HepG2 (cell line): ENCODE results near the gene TMTC4. TPM values are rescaled to one million over a fixed set of nuclear protein-coding genes. Genes with fewer than 3 reads are reported as not detected.

Source experiments
- ATAC-seq: fragments of 200-7000 bp; cut with Tn5 transposase; 3 replicates; pipeline ENCODE4 v1.9.1; 2020; ENCODE audit warnings: mild to moderate bottlenecking, moderate library complexity
- BruUV-seq: library from RNA; stranded (reverse); fragments of 400-500 nt; replicated peaks from 2 replicates; lab custom pipeline; 2021; lab: Mats Ljungman, UMichigan
- CTCF ChIA-PET: fragments of 300-600 bp; formaldehyde crosslinking; extraction: SDS; loops from one replicate; lab custom pipeline; 2021; ENCODE audit warnings: low total read pairs, inconsistent platforms, low intra/inter-chr PET ratio; lab: Yijun Ruan, JAX
- POLR2A ChIA-PET: fragments of 350-600 bp; sonication (Branson Sonifier 250); formaldehyde crosslinking; loops from one replicate; lab custom pipeline; 2020; ENCODE audit warnings: antibody characterized with exemption, inconsistent platforms; lab: Yijun Ruan, JAX
- DNase-seq: peaks from one replicate; pipeline ENCODE4 v3.0.0-alpha.2; 2015; ENCODE audit warnings: low spot score
- FAIRE-seq: peaks from 3 replicates; lab custom pipeline; 2011; peaks lifted over from hg19 to GRCh38; lab: Jason Lieb, UNC
- H2AFZ ChIP-seq: one replicate; pipeline ENCODE4 v1.6.1; 2011; ENCODE audit warnings: low read length, inconsistent platforms
- H3K27ac ChIP-seq: fragments of 300-600 bp; 3 replicates; pipeline ENCODE4 v1.8.0; 2011; ENCODE audit warnings: mixed run types, mild to moderate bottlenecking, mixed read lengths, low read length, inconsistent platforms; ENCODE audit not compliant: insufficient read depth; ENCODE audit errors: extremely low read length
- H3K27me3 ChIP-seq, 2 experiments: fragments of 200-600 bp in 1 of 2; 2 replicates in 1 of 2; 3 replicates in 1 of 2; pipeline versions ENCODE4 v1.6.0 to v1.8.0; 2011; ENCODE audit warnings: low read length in 2 of 2, mild to moderate bottlenecking in 2 of 2, moderate library complexity in 2 of 2, inconsistent platforms in 1 of 2; ENCODE audit not compliant: insufficient read depth in 2 of 2, control insufficient read depth in 1 of 2
- H3K36me3 ChIP-seq, 2 experiments: fragments of 200-600 bp in 1 of 2; replicated peaks in 1 of 2; 2 replicates in 1 of 2; 3 replicates in 1 of 2; pipeline versions ENCODE4 v1.5.1 to v1.8.0; 2011; ENCODE audit warnings: low read length in 2 of 2, inconsistent platforms in 1 of 2; ENCODE audit not compliant: insufficient read depth in 2 of 2, control insufficient read depth in 1 of 2
- H3K4me1 ChIP-seq: 2 replicates; pipeline ENCODE4 v1.5.1; 2012; ENCODE audit warnings: low read length, inconsistent platforms; ENCODE audit not compliant: insufficient read depth
- H3K4me2 ChIP-seq: 2 replicates; pipeline ENCODE4 v1.6.0; 2011; ENCODE audit warnings: low read depth, low read length, inconsistent platforms
- H3K4me3 ChIP-seq, 3 experiments: fragments of 200-600 bp in 1 of 3; sonication (generic), shearing (Covaris generic) in 1 of 3; replicated peaks in 1 of 3; 2 replicates each; pipeline ENCODE4 v1.5.1; 2011 to 2016; ENCODE audit warnings: low read length in 3 of 3, inconsistent platforms in 2 of 3, low read depth in 2 of 3, mild to moderate bottlenecking in 2 of 3, control low read depth in 1 of 3, mixed read lengths in 1 of 3; ENCODE audit not compliant: insufficient read depth in 1 of 3
- H3K79me2 ChIP-seq: one replicate; pipeline ENCODE4 v1.6.1; 2011; ENCODE audit warnings: low read length, inconsistent platforms; ENCODE audit not compliant: insufficient read depth
- H3K9ac ChIP-seq: 2 replicates; pipeline ENCODE4 v1.6.0; 2011; ENCODE audit warnings: mild to moderate bottlenecking, low read depth, low read length, inconsistent platforms; ENCODE audit not compliant: insufficient read depth
- H3K9me3 ChIP-seq: 2 replicates; pipeline ENCODE4 v1.5.1; 2012; ENCODE audit warnings: mild to moderate bottlenecking, low read length
- H4K20me1 ChIP-seq: 2 replicates; pipeline ENCODE4 v1.6.0; 2011; ENCODE audit warnings: inconsistent platforms, mild to moderate bottlenecking, low read length, moderate library complexity; ENCODE audit not compliant: insufficient read depth
- ATF1 ChIP-seq: IDR thresholded peaks from 2 replicates; pipeline ENCODE4 v1.6.1; 2016; ENCODE audit warnings: mild to moderate bottlenecking, control low read depth
- FOXP1 ChIP-seq, 2 experiments: fragments of 450-650 bp in 1 of 2; IDR thresholded peaks; 2 replicates each; pipeline ENCODE4 v1.6.1; 2017 to 2018; ENCODE audit warnings: antibody characterized with exemption in 1 of 2
- KAT2B ChIP-seq: fragments of 150-350 bp; IDR thresholded peaks from 2 replicates; pipeline ENCODE4 v1.6.1; 2014; ENCODE audit warnings: low read depth, low read length, borderline replicate concordance
- MBD4 ChIP-seq: IDR thresholded peaks from 2 replicates; pipeline ENCODE4 v1.6.1; 2012; ENCODE audit warnings: low read length, inconsistent platforms, borderline replicate concordance
- MTERF4 ChIP-seq: sonication (generic); formaldehyde crosslinking; IDR thresholded peaks from 2 replicates; pipeline ENCODE4 v1.8.0; 2023; ENCODE audit warnings: mild to moderate bottlenecking, missing genetic modification reagents
- PAXIP1 ChIP-seq: sonication (generic); formaldehyde crosslinking; conservative IDR thresholded peaks from 2 replicates; pipeline ENCODE4 v1.4.0; 2020; ENCODE audit warnings: mild to moderate bottlenecking, missing genetic modification reagents, moderate library complexity
- TBX2 ChIP-seq: sonication (generic); formaldehyde crosslinking; IDR thresholded peaks from 2 replicates; pipeline ENCODE4 v1.5.0; 2020; ENCODE audit warnings: missing genetic modification reagents, mild to moderate bottlenecking, borderline replicate concordance
- ZNF280D ChIP-seq: sonication (generic); formaldehyde crosslinking; IDR thresholded peaks from 2 replicates; pipeline ENCODE4 v1.5.1; 2020; ENCODE audit warnings: mild to moderate bottlenecking, missing genetic modification reagents
- ZNF549 ChIP-seq: sonication (generic); formaldehyde crosslinking; IDR thresholded peaks from 2 replicates; pipeline ENCODE4 v1.5.0; 2020; ENCODE audit warnings: missing genetic modification reagents
- ZNF639 ChIP-seq: conservative IDR thresholded peaks from 2 replicates; pipeline ENCODE4 v1.6.1; 2018; ENCODE audit warnings: missing genetic modification reagents
- WGBS: methylation state at CpG from one replicate; pipeline ENCODE4 v1.1.6; 2017; ENCODE audit warnings: low lambda C conversion rate; 5-methylcytosine and 5-hydroxymethylcytosine counted together
- in situ Hi-C: cut with HindIII; loops from 2 replicates; pipeline ENCODE4 v1.10.0; 2017; ENCODE audit warnings: low pct_unique_long_range_greater_than_20kb; ENCODE audit not compliant: extremely low pct_ligation_motif_present
- intact Hi-C: fragments of 100-400 bp; cut with micrococcal nuclease; formaldehyde crosslinking; loops from one replicate; pipeline ENCODE4 v1.10.0; 2022; ENCODE audit not compliant: unreplicated experiment
- polyA plus RNA-seq, 8 experiments: library from polyadenylated mRNA; depleted of rRNA in 3 of 8; stranded (reverse) in 7 of 8; unstranded in 1 of 8; fragments of >200 nt; fragmentation: Illumina TruSeq in 4 of 8; extraction: Trizol in 4 of 8; gene quantifications; 2 replicates each; pipeline versions ENCODE4 v1.2.1 to v1.2.3, GENCODE V29; 2011 to 2016; ENCODE audit warnings: low read depth in 4 of 8, missing spikeins in 1 of 8, mixed read lengths in 1 of 8; ENCODE audit not compliant: insufficient read depth in 1 of 8
- total RNA-seq, 5 experiments: library from RNA; depleted of rRNA; stranded (reverse); fragments of >200 nt; fragmentation: Illumina TruSeq; extraction: Trizol; gene quantifications; 2 replicates each; pipeline ENCODE4 v1.2.3, GENCODE V29; 2016; ENCODE audit warnings: low read depth in 1 of 5
- TF ChIP-seq, protein P1 (sequence below): IDR thresholded peaks from 2 replicates; pipeline ENCODE4 v1.6.1; 2016; ENCODE audit warnings: mild to moderate bottlenecking, missing biosample characterization, missing genetic modification reagents
- TF ChIP-seq, protein P2 (sequence below): sonication (generic); formaldehyde crosslinking; IDR thresholded peaks from 2 replicates; pipeline ENCODE4 v1.9.0; 2021; ENCODE audit warnings: missing genetic modification reagents, borderline replicate concordance

The TMTC4 gene
- total and polyA plus RNA-seq, 2 of the 13 experiments (the other 11 are each of a cell fraction or from before 2014, with no cell fraction given), result 16.0 to 22.6 TPM

DNA sequence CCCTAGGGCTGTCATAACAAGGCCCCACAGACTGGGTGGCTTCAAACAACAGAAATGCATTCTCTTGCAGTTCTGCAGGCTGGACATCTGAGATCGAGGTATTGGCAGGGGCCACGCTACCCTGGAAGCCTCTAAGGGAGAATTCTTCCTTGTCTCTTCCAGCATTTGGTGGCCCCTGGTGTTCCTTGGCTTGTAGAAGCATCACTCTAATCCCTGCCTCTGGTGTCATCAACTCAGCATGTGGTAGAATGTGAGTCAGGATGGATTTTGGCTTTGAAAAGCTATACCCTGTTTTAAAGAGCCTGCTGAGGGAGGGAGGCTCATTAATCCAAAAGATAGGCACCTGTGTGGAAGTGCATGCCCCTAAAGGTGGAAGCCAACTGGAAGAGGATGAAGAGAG is 78.1 kb downstream of the TMTC4 start:
- peaks cover 6% of the 10 kb centered on the region; the same call in 1 of the 2 replicates for H3K4me1 ChIP-seq
- H3K79me2 ChIP-seq, result no peaks in the 10 kb centered on the region
- ChIA-PET POLR2A (no interaction called here), CTCF (no interaction called here)
- H3K9me3 ChIP-seq, result no peaks in the 10 kb centered on the region
- no peak overlapping the region for H3K4me2 ChIP-seq
- H4K20me1 ChIP-seq, result no peaks in the 10 kb centered on the region
- no peak for DNase-seq
- no peaks in the 10 kb centered on the region for H3K36me3 ChIP-seq
- no peak overlapping the region for H3K9ac ChIP-seq
- in situ Hi-C loops (loop anchor here (25.0 kb wide), 1 partner anchor 516 kb away; no protein-coding TSS in a partner anchor), intact Hi-C loops (no loop called here)
- no peak overlapping the region for H3K4me3 ChIP-seq
- no peak overlapping the region for H2AFZ ChIP-seq
- BruUV-seq, result no TSS peak
- FAIRE-seq, result no peak
- H3K27ac ChIP-seq, result no peak overlapping the region
- ATAC-seq, result no peak
- H3K27me3 ChIP-seq, result no peaks in the 10 kb centered on the region; a peak in 2 of 5 replicates
- TF ChIP-seq ZNF280D (CRISPR knock-in tag), result no peak
- no peak for TF ChIP-seq FOXP1 (IDR thresholded peaks at IDR 0.05)
- TF ChIP-seq FOXP1 (CRISPR knock-in tag; IDR thresholded peaks at IDR 0.05), result no peak
- no peak for TF ChIP-seq ZNF639 (CRISPR knock-in tag)
- TF ChIP-seq MTERF4 (CRISPR knock-in tag), result no peak
- TF ChIP-seq, protein P1, sequence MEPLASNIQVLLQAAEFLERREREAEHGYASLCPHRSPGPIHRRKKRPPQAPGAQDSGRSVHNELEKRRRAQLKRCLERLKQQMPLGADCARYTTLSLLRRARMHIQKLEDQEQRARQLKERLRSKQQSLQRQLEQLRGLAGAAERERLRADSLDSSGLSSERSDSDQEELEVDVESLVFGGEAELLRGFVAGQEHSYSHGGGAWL (CRISPR knock-in tag), result no peak
- TF ChIP-seq, protein P2, sequence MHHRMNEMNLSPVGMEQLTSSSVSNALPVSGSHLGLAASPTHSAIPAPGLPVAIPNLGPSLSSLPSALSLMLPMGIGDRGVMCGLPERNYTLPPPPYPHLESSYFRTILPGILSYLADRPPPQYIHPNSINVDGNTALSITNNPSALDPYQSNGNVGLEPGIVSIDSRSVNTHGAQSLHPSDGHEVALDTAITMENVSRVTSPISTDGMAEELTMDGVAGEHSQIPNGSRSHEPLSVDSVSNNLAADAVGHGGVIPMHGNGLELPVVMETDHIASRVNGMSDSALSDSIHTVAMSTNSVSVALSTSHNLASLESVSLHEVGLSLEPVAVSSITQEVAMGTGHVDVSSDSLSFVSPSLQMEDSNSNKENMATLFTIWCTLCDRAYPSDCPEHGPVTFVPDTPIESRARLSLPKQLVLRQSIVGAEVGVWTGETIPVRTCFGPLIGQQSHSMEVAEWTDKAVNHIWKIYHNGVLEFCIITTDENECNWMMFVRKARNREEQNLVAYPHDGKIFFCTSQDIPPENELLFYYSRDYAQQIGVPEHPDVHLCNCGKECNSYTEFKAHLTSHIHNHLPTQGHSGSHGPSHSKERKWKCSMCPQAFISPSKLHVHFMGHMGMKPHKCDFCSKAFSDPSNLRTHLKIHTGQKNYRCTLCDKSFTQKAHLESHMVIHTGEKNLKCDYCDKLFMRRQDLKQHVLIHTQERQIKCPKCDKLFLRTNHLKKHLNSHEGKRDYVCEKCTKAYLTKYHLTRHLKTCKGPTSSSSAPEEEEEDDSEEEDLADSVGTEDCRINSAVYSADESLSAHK (CRISPR knock-in tag), result no peak
- TF ChIP-seq MBD4, result no peak
- no peak for TF ChIP-seq TBX2
- TF ChIP-seq ZNF549 (CRISPR knock-in tag), result no peak
- no peak for TF ChIP-seq KAT2B
- TF ChIP-seq PAXIP1 (CRISPR knock-in tag), result no peak
- TF ChIP-seq ATF1 (CRISPR knock-in tag), result no peak
- WGBS, result 10% methylated on average over 2 of the region's 2 CpGs
